Measurements from ENCODE around the gene DMRT1.

GRCh38 chr9:979983-980382 is 138.5 kb downstream of the DMRT1 start:
- TF ChIP-seq CTCF (IDR thresholded peaks at IDR 0.05) = no peak
- no peak for TF ChIP-seq POLR2A (IDR thresholded peaks at IDR 0.05)

All from heart left ventricle (tissue), 13 donors.